DMS 273 treated with DMSO at 0.1 percent for 48 hours (cell line): ENCODE data around the gene REM2.

Source experiments
- DNase-seq: peaks from one replicate; lab custom pipeline; 2025; lab: John Stamatoyannopoulos, UW

REM2 gene, protein sequence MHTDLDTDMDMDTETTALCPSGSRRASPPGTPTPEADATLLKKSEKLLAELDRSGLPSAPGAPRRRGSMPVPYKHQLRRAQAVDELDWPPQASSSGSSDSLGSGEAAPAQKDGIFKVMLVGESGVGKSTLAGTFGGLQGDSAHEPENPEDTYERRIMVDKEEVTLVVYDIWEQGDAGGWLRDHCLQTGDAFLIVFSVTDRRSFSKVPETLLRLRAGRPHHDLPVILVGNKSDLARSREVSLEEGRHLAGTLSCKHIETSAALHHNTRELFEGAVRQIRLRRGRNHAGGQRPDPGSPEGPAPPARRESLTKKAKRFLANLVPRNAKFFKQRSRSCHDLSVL

DNA sequence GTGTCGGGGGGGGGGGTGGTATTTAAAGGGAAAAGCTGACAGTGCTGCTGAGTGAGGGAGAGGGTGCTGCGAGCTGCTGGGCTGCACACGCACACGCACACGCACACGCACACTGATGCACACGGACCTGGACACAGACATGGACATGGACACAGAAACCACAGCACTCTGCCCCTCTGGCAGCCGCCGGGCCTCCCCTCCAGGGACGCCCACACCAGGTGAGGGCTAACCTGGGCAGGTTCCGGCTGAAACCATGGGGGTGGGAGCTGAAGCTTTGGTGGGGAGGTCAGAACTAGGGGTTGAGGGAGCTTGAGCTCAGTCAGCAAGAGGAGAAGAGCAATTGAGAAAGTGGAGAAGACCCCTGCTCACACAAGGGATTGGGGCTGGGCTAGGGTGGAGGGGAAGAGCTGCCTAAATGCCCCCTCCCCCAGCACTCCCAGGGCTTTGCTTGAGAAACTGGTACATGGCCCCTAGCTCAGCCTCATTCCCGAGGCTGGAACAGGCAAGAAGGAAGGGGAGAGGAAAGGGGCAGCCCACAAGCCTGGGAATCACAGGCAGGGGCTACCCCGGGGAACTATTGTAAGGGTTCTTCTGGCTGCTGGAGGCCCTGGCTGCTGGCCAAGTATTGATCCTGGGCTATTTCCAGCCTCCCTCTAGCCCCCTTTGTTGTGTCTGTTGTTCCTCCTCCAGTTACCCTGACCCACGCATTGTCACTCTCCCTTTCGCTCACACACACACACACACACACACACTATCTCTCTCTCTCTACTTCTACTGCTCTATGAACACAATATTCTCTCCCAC is at the start of gene REM2:
Gene REM2 (plus strand): TSS at position 50 of the 804 bp plus-strand sequence. CDS start 66 bp downstream, at position 116.
- DNase-seq = no peak

DNA sequence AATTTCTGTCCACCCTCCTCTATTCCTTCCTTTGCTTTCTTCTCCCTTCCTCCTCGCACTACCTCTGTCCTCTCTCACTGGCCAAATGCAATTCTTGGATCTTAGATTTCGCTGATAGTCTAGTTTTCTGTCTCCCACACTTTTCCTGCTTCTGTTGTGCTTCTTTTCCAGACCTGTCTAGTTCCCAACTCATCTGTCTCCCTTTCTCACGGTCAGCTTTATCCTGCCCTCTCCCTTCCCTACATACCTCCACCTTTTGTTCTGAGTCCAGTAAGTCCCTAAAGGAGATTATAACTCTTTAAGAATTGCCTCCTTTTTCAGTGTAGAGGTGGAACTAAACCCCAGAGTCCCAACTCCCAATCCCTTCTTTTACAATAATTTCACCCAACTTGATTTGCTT is 47.5 kb upstream of the REM2 start:
- DNase-seq = no peak

DNA sequence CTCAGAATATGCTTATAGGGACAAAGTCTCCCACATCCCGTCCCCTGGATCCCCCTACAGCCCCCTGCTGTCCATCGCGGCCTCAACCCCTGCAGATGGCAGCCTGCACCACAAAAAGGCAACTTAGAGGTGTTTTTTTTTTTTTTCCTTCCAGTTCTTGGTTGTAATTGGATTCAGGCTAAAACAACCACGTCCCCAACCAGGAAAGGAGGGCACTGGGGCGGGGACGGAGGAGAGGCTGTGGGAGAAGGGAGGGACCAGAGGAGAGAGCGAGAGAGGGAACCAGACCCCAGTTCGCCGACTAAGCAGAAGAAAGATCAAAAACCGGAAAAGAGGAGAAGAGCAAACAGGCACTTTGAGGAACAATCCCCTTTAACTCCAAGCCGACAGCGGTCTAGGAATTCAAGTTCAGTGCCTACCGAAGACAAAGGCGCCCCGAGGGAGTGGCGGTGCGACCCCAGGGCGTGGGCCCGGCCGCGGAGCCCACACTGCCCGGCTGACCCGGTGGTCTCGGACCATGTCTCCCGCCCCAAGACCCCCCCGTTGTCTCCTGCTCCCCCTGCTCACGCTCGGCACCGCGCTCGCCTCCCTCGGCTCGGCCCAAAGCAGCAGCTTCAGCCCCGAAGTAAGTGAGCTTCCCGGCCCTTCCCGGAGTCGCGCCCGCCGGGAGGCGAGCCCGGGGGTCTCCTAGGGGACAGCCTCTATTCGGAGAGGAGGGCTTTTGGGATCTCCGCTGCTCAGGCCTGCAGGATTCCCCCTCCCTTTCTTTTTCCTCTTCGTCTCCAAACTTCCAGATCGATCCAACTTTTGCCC is 46.5 kb upstream of the REM2 start, which contains the start of gene MMP14:
Gene MMP14 (plus strand): TSS at position 285 of the 813 bp plus-strand sequence. CDS start 233 bp downstream, at position 518.
- no peak for DNase-seq

DNA sequence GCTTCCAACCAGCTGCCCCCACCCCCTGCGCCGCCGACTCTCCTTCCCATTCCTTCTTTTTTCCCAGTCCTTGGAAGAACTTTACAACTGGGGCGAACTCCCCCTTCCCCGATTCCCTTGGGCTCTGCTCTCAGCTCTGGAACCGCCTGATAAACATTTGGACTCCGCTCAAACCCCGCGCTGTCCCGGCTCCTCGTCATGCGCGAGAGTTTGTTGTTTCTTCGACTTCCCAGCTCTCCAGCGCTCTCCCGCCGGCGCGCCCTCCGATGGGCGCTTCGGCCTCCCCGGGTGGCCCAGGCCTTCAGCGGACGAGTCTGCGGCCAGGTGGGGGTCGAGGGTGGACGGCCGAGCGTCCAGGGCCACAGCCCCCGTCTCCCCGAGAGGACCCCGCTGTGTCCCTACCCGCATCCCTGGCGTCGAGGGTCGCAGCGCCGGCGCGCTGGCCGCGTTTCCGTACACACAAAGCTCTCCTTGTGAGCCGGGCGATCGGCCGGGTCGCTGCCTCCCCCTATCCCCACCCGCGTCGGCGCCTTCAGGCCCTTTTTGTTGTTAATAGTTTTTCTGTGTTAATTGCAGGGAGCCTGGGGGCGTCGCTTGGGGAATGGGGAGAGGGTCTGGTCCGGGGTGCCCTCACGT is 45.8 kb upstream of the REM2 start:
- no peak for DNase-seq

DNA sequence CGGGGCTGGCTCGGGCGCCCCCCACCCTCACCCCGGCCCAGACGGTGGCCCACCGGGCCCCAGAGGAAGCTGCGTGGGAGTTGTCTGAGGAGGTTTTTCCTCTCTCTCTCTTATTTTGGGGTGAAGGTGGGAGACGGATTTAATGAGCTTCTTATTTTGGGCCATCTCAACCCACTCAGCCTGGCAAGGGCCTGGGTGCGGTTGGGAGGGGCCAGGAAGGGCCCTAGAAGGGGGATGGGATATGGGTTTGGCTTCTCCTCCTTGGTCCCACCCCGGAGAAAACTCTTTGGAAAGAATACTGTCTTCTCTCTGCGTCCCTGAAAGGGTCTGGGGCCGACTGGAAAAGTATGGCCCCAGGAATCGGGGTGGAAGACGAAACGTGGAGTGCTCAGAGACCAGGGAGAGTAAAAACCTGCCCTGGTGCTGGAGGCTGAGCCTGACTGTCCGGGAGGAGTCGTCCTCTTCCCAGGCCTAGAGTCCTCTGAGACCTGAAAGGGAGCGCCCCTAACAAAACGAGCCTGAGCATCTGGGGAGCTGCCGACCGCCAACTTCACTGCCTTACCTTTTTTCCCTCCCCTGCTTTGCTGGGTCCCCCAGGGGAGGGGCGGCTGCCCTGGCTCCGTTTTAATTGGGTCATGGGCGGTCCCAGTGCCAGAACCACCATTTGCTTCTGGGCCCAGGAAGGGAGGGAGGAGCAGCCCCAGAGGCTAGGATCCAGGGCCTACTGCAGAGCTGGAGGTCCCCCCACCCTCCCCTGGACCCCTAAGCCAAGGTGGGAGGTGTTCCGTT is 45.1 kb upstream of the REM2 start:
- no peak for DNase-seq

DNA sequence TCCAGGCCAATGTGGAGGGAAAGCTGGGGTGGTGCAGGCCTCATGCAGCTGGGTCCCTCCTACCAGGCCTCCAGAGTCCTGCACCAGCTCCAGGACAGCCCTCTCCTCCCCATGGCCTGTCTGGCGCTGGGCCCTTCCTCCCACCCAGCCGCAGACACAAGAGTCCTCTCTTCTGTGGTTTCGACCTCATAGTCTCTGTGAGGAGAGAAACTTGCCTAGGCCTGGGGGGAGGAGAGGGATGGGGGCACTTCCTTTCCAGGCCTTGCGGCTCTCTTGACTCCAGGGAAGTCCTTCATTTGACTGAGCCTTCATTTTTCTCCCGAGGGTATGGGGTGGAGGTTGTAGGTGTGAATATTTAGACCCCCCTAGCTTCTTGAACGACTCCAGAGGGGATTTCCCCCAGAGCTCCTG is 44.4 kb upstream of the REM2 start:
- DNase-seq = no peak

DNA sequence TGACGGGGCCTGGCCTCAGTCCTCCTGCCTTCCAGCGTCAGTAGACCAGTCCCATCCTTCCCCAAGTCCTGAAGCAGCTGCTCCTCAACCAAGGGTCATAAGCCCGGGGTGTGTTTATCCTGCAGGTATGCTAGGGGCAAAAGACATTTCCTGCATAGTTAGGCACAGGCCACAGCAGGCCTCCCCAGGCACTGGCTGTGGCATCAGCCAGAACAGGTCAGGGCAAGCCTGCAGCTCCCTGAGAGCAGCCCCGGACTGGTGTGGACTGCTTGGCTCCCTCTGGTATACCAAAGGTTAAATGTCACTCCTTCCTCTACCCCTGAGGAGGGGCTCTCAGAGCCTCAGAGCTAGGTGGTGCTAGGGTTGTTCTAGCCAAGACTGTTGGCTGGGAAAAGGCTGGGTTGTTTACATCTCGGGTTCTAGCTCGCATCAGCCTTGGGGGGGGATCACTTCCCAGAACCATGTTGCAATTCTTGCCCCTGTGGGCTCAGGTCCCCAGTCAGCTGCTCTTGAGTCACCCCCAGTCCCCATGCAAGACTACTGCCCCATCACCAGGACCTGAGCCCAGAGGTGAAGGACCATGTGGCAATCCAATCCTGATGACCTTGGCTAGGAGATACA is 43.8 kb upstream of the REM2 start:
- DNase-seq = no peak

DNA sequence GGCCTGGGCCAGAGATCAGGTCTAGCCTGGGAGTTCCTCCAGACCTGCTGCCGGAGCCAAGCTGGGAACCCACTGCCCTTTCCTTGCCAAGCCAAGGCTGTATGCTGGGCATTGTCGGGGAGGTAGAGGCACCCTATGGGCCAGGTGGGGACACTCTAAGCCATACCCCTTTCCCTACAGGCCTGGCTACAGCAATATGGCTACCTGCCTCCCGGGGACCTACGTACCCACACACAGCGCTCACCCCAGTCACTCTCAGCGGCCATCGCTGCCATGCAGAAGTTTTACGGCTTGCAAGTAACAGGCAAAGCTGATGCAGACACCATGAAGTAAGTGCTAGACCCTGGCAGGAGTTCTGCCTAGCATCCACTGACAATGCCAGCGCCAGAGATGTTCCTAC is 41.7 kb upstream of the REM2 start:
- no peak for DNase-seq

DNA sequence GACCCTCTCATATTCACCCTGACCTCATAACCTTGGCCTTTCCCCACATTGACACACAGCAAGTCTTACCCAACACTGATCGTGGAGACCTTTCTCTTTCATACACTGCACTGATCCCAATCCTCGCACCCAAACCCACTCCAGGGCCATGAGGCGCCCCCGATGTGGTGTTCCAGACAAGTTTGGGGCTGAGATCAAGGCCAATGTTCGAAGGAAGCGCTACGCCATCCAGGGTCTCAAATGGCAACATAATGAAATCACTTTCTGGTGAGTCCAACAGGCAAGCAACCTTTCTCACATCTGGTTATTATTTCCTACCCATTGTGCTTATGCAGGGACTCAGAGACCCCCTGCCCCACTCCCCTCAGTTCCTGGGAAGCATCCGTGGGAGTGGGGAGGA is 41.3 kb upstream of the REM2 start:
- DNase-seq = no peak

DNA sequence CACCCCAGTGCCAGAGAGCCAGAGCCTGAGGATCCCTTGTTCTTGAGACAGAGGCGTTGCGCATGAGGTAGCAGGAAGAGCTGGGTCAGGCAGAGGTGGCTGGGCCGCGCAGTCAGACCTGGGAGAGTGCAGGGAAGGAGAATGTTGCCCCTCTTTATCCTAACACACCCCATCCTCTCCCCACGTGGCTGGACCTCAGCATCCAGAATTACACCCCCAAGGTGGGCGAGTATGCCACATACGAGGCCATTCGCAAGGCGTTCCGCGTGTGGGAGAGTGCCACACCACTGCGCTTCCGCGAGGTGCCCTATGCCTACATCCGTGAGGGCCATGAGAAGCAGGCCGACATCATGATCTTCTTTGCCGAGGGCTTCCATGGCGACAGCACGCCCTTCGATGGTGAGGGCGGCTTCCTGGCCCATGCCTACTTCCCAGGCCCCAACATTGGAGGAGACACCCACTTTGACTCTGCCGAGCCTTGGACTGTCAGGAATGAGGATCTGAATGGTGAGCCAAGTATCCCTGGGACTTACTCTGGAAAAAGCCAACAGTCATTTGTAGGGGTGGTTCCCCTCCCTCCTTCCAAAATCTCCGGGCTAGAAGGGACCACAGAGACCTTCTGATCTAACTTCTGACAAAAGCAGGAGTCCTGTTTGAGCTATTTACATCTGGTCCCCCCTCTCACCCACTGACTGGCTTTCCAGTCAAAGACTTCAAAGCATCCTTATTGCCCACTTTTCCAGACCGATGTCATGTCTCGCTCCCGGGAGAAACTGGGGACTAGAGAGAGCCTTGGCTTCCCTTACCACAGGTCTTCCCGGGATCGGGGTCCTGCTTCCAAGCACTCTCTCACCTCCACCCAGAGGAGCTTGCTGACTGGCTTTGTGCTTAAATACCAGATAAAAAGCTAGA is 40.6 kb upstream of the REM2 start:
- no peak for DNase-seq

DNA sequence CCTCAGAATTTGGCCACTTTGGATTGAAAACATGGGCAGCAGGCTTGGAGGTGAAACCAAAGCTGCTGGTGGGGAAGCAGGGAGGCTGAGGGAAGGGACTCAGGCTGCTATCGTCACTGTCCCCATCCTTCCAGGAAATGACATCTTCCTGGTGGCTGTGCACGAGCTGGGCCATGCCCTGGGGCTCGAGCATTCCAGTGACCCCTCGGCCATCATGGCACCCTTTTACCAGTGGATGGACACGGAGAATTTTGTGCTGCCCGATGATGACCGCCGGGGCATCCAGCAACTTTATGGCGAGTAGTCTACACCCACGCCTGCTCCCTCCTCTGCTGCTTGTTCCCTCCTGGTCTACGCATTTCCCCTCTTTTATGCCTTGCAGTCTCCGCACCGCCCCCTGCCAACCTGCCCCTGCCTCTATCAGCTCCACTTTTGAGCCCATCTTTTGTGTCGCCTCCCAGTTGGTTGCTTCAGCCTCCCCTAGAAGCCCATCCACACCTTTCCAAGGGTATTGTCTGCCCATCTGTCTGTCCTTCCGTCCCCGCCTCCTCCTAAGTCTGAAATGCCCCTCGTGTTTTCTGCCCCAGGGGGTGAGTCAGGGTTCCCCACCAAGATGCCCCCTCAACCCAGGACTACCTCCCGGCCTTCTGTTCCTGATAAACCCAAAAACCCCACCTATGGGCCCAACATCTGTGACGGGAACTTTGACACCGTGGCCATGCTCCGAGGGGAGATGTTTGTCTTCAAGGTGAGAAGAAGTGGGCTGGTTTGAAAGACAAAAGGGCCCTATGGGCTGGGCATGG is 39.7 kb upstream of the REM2 start:
- no peak for DNase-seq

DNA sequence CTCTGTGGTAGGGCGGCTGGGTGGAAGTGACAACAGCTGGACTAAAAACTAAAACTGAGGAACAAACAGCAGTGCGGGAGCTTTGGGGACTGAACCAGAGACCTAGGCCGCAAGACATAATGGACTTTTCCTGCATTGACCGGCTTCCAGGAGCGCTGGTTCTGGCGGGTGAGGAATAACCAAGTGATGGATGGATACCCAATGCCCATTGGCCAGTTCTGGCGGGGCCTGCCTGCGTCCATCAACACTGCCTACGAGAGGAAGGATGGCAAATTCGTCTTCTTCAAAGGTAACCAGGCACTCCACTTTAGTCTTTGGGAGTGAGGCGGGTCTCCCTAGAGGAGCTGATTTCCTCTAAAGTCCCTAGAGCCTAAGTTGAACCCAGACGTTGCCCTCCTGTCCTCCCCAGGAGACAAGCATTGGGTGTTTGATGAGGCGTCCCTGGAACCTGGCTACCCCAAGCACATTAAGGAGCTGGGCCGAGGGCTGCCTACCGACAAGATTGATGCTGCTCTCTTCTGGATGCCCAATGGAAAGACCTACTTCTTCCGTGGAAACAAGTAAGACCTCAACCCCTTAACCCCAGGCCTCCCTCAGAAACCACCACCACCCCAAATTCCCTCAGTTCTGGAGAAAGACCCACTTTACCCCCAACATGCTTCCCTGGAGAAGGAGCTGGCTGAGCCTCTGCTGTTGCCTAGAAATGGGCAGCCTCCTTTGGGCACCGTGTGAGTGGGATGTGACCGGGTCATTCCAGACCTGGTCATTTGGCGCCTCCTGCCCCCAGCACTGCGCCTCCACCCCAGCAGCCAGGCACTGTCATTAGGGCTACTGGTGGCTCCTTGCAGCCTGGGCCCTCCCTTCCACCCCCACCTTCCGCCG is 38.6 kb upstream of the REM2 start:
- no peak for DNase-seq

DNA sequence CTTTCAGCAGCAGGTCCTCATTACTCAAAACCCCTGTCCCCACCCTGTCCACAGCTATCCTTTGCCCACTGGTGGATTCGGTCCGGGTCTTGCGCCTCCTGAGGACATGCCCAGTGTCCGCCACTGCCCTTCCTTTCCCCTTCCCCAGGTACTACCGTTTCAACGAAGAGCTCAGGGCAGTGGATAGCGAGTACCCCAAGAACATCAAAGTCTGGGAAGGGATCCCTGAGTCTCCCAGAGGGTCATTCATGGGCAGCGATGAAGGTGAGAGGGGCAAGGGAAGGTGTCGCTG is 38.0 kb upstream of the REM2 start:
- no peak for DNase-seq

DNA sequence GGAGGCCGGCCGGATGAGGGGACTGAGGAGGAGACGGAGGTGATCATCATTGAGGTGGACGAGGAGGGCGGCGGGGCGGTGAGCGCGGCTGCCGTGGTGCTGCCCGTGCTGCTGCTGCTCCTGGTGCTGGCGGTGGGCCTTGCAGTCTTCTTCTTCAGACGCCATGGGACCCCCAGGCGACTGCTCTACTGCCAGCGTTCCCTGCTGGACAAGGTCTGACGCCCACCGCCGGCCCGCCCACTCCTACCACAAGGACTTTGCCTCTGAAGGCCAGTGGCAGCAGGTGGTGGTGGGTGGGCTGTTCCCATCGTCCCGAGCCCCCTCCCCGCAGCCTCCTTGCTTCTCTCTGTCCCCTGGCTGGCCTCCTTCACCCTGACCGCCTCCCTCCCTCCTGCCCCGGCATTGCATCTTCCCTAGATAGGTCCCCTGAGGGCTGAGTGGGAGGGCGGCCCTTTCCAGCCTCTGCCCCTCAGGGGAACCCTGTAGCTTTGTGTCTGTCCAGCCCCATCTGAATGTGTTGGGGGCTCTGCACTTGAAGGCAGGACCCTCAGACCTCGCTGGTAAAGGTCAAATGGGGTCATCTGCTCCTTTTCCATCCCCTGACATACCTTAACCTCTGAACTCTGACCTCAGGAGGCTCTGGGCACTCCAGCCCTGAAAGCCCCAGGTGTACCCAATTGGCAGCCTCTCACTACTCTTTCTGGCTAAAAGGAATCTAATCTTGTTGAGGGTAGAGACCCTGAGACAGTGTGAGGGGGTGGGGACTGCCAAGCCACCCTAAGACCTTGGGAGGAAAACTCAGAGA is 37.0 kb upstream of the REM2 start:
- DNase-seq = no peak

DNA sequence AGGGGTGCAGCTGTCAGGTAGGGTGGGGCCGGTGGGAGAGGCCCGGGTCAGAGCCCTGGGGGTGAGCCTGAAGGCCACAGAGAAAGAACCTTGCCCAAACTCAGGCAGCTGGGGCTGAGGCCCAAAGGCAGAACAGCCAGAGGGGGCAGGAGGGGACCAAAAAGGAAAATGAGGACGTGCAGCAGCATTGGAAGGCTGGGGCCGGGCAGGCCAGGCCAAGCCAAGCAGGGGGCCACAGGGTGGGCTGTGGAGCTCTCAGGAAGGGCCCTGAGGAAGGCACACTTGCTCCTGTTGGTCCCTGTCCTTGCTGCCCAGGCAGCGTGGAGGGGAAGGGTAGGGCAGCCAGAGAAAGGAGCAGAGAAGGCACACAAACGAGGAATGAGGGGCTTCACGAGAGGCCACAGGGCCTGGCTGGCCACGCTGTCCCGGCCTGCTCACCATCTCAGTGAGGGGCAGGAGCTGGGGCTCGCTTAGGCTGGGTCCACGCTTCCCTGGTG is 36.2 kb upstream of the REM2 start:
- no peak for DNase-seq

DNA sequence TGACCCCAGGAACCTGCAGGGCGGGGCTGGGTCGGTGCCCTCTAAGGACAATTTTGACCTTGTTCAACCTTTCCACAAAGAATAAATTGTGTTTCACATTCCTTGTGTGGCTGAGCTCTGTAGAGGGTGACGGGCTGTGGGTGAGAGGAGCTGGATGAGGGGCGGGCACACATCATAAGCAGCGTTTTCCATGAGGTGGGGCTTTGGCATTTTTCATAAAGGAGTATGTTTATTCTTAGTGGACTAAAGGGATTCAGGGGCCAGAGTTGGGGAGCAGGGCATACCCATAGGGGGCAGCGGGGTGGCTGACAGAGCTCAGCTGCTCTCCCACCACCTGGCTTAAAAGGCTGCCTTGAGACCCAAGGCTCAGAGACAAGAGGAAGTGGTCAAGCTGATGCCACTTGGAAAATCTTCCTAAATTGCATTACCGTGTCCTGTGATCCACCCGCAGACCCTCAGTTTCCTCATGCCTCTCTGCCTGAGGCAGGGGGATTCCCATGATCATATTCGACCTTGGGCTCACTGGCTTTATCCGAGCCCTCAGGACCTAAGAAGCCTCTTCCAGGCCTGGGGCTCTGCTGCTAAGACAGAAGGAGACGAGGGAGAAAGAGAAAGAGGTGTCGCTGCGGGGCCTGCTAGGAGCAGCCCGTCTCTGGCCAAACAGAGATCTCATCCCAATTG is 35.2 kb upstream of the REM2 start:
- DNase-seq = no peak
